H1 (cell line): ENCODE data around the gene BCLAF3. TPM values are rescaled to one million over a fixed set of nuclear protein-coding genes. Genes with fewer than 3 reads are reported as not detected.

Experiments used
- CTCF ChIA-PET: fragments of 300-600 bp; sonication (Branson Sonifier 250); formaldehyde crosslinking; loops from one replicate; lab custom pipeline; 2021; ENCODE audit not compliant: partially characterized antibody; lab: Charles Lee
- POLR2A ChIA-PET: fragments of 300-600 bp; sonication (Branson Sonifier 250); formaldehyde crosslinking; loops from one replicate; lab custom pipeline; 2021; ENCODE audit warnings: inconsistent platforms; ENCODE audit not compliant: partially characterized antibody; lab: Charles Lee
- DNase-seq, 2 experiments: peaks; one replicate each; pipeline versions ENCODE4 v3.0.0 to v3.0.0-alpha.2; 2010 to 2022; ENCODE audit warnings: low spot score in 2 of 2, low read depth in 1 of 2, mixed read lengths in 1 of 2
- FAIRE-seq: peaks from 2 replicates; lab custom pipeline; 2011; peaks lifted over from hg19 to GRCh38; lab: Jason Lieb, UNC
- H2AFZ ChIP-seq: 2 replicates; pipeline ENCODE4 v1.8.1; 2012; ENCODE audit warnings: low read length, inconsistent platforms
- H2AK5ac ChIP-seq: 2 replicates; pipeline ENCODE4 v1.6.1; 2013; ENCODE audit warnings: low read depth, low read length
- H2BK120ac ChIP-seq: replicated peaks from 2 replicates; pipeline ENCODE3; 2013; ENCODE audit warnings: low read depth, low read length, inconsistent platforms
- H2BK12ac ChIP-seq: 2 replicates; pipeline ENCODE4 v1.6.1; 2013; ENCODE audit warnings: low read depth, low read length
- H2BK15ac ChIP-seq: 2 replicates; pipeline ENCODE4 v1.6.1; 2013; ENCODE audit warnings: low read length
- H2BK20ac ChIP-seq: 2 replicates; pipeline ENCODE4 v1.6.1; 2013; ENCODE audit warnings: low read length
- H2BK5ac ChIP-seq: 2 replicates; pipeline ENCODE4 v1.6.1; 2013; ENCODE audit warnings: low read depth, low read length
- H3K14ac ChIP-seq: 2 replicates; pipeline ENCODE4 v1.6.1; 2013; ENCODE audit warnings: inconsistent platforms; ENCODE audit not compliant: insufficient read length
- H3K18ac ChIP-seq: 2 replicates; pipeline ENCODE4 v1.6.1; 2013; ENCODE audit warnings: low read length; ENCODE audit errors: extremely low read depth
- H3K23ac ChIP-seq: 2 replicates; pipeline ENCODE4 v1.6.1; 2013; ENCODE audit warnings: inconsistent platforms; ENCODE audit not compliant: insufficient read length
- H3K23me2 ChIP-seq: 2 replicates; pipeline ENCODE4 v1.6.1; 2013; ENCODE audit warnings: low read depth, low read length
- H3K27ac ChIP-seq: 2 replicates; pipeline ENCODE4 v1.6.1; 2011; ENCODE audit warnings: low read depth, low read length, inconsistent platforms
- H3K27me3 ChIP-seq, 4 experiments: replicated peaks in 1 of 4; 1 replicate in 1 of 4; 2 replicates in 3 of 4; pipeline versions ENCODE4 v1.6.1 to v1.8.1; 2011 to 2013; ENCODE audit warnings: low read length in 3 of 4, mild to moderate bottlenecking in 3 of 4, inconsistent platforms in 2 of 4, mixed read lengths in 2 of 4, moderate library complexity in 1 of 4; ENCODE audit not compliant: control insufficient read depth in 3 of 4, insufficient read depth in 3 of 4; ENCODE audit errors: extremely low read depth in 1 of 4
- H3K36me3 ChIP-seq, 4 experiments: 2 replicates each; pipeline versions ENCODE4 v1.6.1 to v1.8.1; 2011 to 2013; ENCODE audit warnings: mild to moderate bottlenecking in 4 of 4, low read length in 3 of 4, moderate library complexity in 2 of 4, control low read depth in 1 of 4, inconsistent platforms in 1 of 4; ENCODE audit not compliant: insufficient read depth in 4 of 4, control insufficient read depth in 2 of 4
- H3K4ac ChIP-seq: replicated peaks from 2 replicates; pipeline ENCODE3; 2013; ENCODE audit warnings: low read length, low read depth, mixed read lengths, inconsistent platforms; ENCODE audit not compliant: insufficient read length
- H3K4me1 ChIP-seq, 4 experiments: replicated peaks in 1 of 4; 1 replicate in 1 of 4; 2 replicates in 3 of 4; pipeline versions ENCODE4 v1.6.1 to v1.8.1; 2011 to 2013; ENCODE audit warnings: low read length in 3 of 4, inconsistent platforms in 2 of 4, mixed read lengths in 1 of 4; ENCODE audit not compliant: insufficient read depth in 4 of 4, control insufficient read depth in 3 of 4
- H3K4me2 ChIP-seq, 2 experiments: 2 replicates each; pipeline versions ENCODE4 v1.6.1 to v1.8.1; 2011 to 2013; ENCODE audit warnings: low read depth in 2 of 2, low read length in 2 of 2, control low read depth in 1 of 2, inconsistent platforms in 1 of 2, mild to moderate bottlenecking in 1 of 2; ENCODE audit not compliant: insufficient read depth in 1 of 2
- H3K4me3 ChIP-seq, 4 experiments: fragments of 200-600, 300-600 bp in 1 of 4; sonication (generic), shearing (Covaris generic), sonication (Bioruptor Twin) in 1 of 4; 2 replicates each; pipeline versions ENCODE4 v1.5.1 to v1.8.1; 2011 to 2016; ENCODE audit warnings: low read length in 4 of 4, low read depth in 3 of 4, control low read depth in 2 of 4, inconsistent platforms in 2 of 4, mild to moderate bottlenecking in 2 of 4, mixed read lengths in 1 of 4, moderate library complexity in 1 of 4; ENCODE audit not compliant: insufficient read depth in 2 of 4; ENCODE audit errors: extremely low read depth in 1 of 4
- H3K56ac ChIP-seq: replicated peaks from 2 replicates; pipeline ENCODE3; 2013; ENCODE audit warnings: low read depth, mild to moderate bottlenecking, mixed read lengths, low read length, inconsistent platforms; ENCODE audit not compliant: insufficient read length
- H3K79me1 ChIP-seq: 2 replicates; pipeline ENCODE4 v1.6.1; 2013; ENCODE audit warnings: low read depth, low read length, control low read depth
- H3K79me2 ChIP-seq, 2 experiments: 2 replicates each; pipeline versions ENCODE4 v1.6.1 to v1.8.1; 2012 to 2013; ENCODE audit warnings: low read length in 2 of 2, mild to moderate bottlenecking in 2 of 2, inconsistent platforms in 1 of 2; ENCODE audit not compliant: insufficient read depth in 2 of 2, control insufficient read depth in 1 of 2
- H3K9ac ChIP-seq, 4 experiments: replicated peaks in 1 of 4; 1 replicate in 1 of 4; 2 replicates in 3 of 4; pipeline versions ENCODE4 v1.6.1 to v1.8.1; 2011 to 2013; ENCODE audit warnings: low read depth in 3 of 4, low read length in 3 of 4, control low read depth in 2 of 4, mild to moderate bottlenecking in 2 of 4, moderate library complexity in 2 of 4, inconsistent platforms in 1 of 4; ENCODE audit errors: extremely low read depth in 1 of 4
- H3K9me3 ChIP-seq, 2 experiments: 2 replicates each; pipeline versions ENCODE4 v1.6.1 to v1.8.1; 2012 to 2013; ENCODE audit warnings: mild to moderate bottlenecking in 2 of 2, moderate library complexity in 2 of 2, control low read depth in 1 of 2, inconsistent platforms in 1 of 2, low read depth in 1 of 2, low read length in 1 of 2, mixed read lengths in 1 of 2; ENCODE audit not compliant: insufficient read depth in 2 of 2
- H4K20me1 ChIP-seq, 2 experiments: replicated peaks in 1 of 2; 2 replicates each; pipeline versions ENCODE3 to v1.8.1; 2011 to 2013; ENCODE audit warnings: inconsistent platforms in 2 of 2, low read length in 2 of 2, mild to moderate bottlenecking in 1 of 2; ENCODE audit not compliant: insufficient read depth in 2 of 2, control insufficient read depth in 1 of 2
- H4K5ac ChIP-seq: 2 replicates; pipeline ENCODE4 v1.6.1; 2013; ENCODE audit warnings: low read length, low read depth, mixed read lengths, inconsistent platforms; ENCODE audit not compliant: insufficient read length
- H4K8ac ChIP-seq: 2 replicates; pipeline ENCODE4 v1.8.0; 2013; ENCODE audit warnings: mild to moderate bottlenecking, moderate library complexity, low read length, inconsistent platforms; ENCODE audit not compliant: insufficient read depth; ENCODE audit errors: extremely low read depth
- H4K91ac ChIP-seq: replicated peaks from 2 replicates; pipeline ENCODE3; 2013; ENCODE audit warnings: low read length, mixed read lengths, inconsistent platforms; ENCODE audit not compliant: insufficient read length
- BACH1 ChIP-seq: IDR thresholded peaks from 2 replicates; pipeline ENCODE4 v1.6.1; 2012; ENCODE audit warnings: low read length, improper control_type of control experiment
- CHD2 ChIP-seq: IDR thresholded peaks from 2 replicates; pipeline ENCODE4 v1.6.1; 2012; ENCODE audit warnings: low read length, improper control_type of control experiment
- GTF2F1 ChIP-seq: IDR thresholded peaks from 2 replicates; pipeline ENCODE4 v1.6.1; 2012; ENCODE audit warnings: low read depth, low read length, improper control_type of control experiment, borderline replicate concordance
- KDM1A ChIP-seq: fragments of 200-600, 300-600 bp; sonication (generic); IDR thresholded peaks from 2 replicates; pipeline ENCODE4 v1.7.1; 2016; ENCODE audit warnings: mild to moderate bottlenecking, low read length, borderline replicate concordance
- NANOG ChIP-seq: IDR thresholded peaks from 2 replicates; pipeline ENCODE4 v1.6.1; 2011; ENCODE audit warnings: low read length, low read depth, mild to moderate bottlenecking, inconsistent platforms; ENCODE audit not compliant: insufficient read depth, poor library complexity, severe bottlenecking
- PHF8 ChIP-seq: fragments of 200-600 bp; sonication (generic); conservative IDR thresholded peaks from 2 replicates; pipeline ENCODE4 v1.7.1; 2012; ENCODE audit warnings: low read depth, mild to moderate bottlenecking, inconsistent platforms, low read length, moderate library complexity
- RAD21 ChIP-seq, 2 experiments: IDR thresholded peaks in 1 of 2; conservative IDR thresholded peaks in 1 of 2; 2 replicates each; pipeline ENCODE4 v1.6.1; 2011; ENCODE audit warnings: low read depth in 2 of 2, low read length in 2 of 2, improper control_type of control experiment in 1 of 2, inconsistent platforms in 1 of 2, mild to moderate bottlenecking in 1 of 2, moderate library complexity in 1 of 2
- RFX5 ChIP-seq: IDR thresholded peaks from 2 replicates; pipeline ENCODE4 v1.6.1; 2011; ENCODE audit warnings: low read depth, low read length, improper control_type of control experiment, borderline replicate concordance
- RNF2 ChIP-seq: fragments of 200-900, 300-1000 bp; sonication (generic); IDR thresholded peaks from 2 replicates; pipeline ENCODE4 v1.7.1; 2016; ENCODE audit warnings: borderline replicate concordance, low read depth, mild to moderate bottlenecking, antibody characterized with exemption, low read length; ENCODE audit not compliant: poor library complexity, severe bottlenecking; ENCODE audit errors: missing control alignments
- SP1 ChIP-seq: IDR thresholded peaks from 2 replicates; pipeline ENCODE4 v1.6.1; 2011; ENCODE audit warnings: low read depth, low read length
- SP2 ChIP-seq: IDR thresholded peaks from 2 replicates; pipeline ENCODE4 v1.6.1; 2012; ENCODE audit warnings: mild to moderate bottlenecking, low read length, inconsistent platforms
- TAF7 ChIP-seq: optimal IDR thresholded peaks from 2 replicates; pipeline ENCODE3; 2011; ENCODE audit warnings: low read depth, mild to moderate bottlenecking, inconsistent platforms, low read length, moderate library complexity, borderline replicate concordance
- YY1 ChIP-seq: IDR thresholded peaks from 2 replicates; pipeline ENCODE4 v1.6.1; 2011; ENCODE audit warnings: low read depth, mild to moderate bottlenecking, low read length
- WGBS, 2 experiments: shearing (Covaris generic) in 1 of 2; methylation state at CpG; one replicate each; pipeline versions ENCODE4 v1.1.6 to v1.1.7; 2013 to 2015; ENCODE audit warnings: low lambda C conversion rate in 2 of 2, mixed read lengths in 2 of 2, inconsistent platforms in 1 of 2, low coverage in 1 of 2, missing lambda C conversion rate in 1 of 2; ENCODE audit not compliant: insufficient replicate concordance in 2 of 2, insufficient coverage in 1 of 2, insufficient read length in 1 of 2; ENCODE audit errors: extremely low coverage in 1 of 2, missing lambda C conversion rate in 1 of 2; 5-methylcytosine and 5-hydroxymethylcytosine counted together
- polyA plus RNA-seq, 7 experiments: library from polyadenylated mRNA; depleted of rRNA in 3 of 7; stranded (reverse) in 5 of 7; unstranded in 2 of 7; fragments of >200 nt in 5 of 7; fragments of 200-250 nt in 2 of 7; gene quantifications; 1 replicate in 5 of 7; 2 replicates in 1 of 7; 4 replicates in 1 of 7; pipeline versions ENCODE4 v1.2.1 to v1.2.3, GENCODE V29; 2011 to 2013; ENCODE audit warnings: missing spikeins in 2 of 7, mixed read lengths in 2 of 7
- total RNA-seq: library from RNA; stranded (reverse); fragmentation: NEBNext Ultra II Directional; extraction: Animal tissue kit (Norgen Biotek cat#: 25700); gene quantifications from 2 replicates; pipeline ENCODE4 v1.2.1, GENCODE V29; 2021

Gene BCLAF3
- total and polyA plus RNA-seq, 2 of the 8 experiments (the other 6 are each of a cell fraction or from before 2014, with no cell fraction given): 1.3 to 9.0 TPM

DNA sequence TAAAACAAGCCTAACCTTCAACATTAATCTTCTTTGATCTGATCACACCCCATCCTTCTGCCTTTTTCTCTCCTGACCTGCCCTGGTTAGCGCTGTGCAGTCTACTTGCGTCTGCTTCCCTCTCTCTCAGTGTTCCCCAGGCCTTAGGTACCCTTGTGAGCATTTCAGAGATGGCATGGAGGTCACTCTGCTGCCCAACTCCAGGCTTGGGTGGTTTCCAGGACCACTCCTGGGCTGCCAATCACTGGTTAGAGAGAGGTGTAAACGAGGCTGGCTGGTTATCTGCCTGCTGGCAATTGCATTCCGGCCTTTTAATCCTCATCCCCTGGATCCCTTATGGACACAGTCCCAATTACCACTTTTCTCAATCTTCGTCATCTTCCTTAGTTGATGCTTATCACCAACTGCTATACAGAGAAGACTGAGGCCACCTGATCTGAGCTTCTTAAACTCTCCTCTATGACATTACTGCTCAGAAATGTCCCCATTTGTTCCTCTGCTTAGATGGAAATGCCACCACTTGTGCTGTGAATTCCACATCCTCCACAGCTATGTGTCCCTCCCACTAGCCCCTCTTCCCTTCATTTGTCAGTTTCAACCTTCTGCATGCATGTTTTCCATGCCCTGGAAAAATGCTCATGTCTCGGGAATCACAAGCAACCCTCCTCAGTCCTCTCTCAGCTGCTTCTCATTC, 29.0 kb upstream of the BCLAF3 start:
- Histone ChIP-seq H3K14ac (no peak overlapping the region), H4K20me1 (no peaks in the 10 kb centered on the region), H2BK120ac (no peak overlapping the region), H2BK20ac (no peak overlapping the region), H3K23me2 (no peaks in the 10 kb centered on the region), H2BK15ac (no peak overlapping the region), H2BK12ac (no peak overlapping the region), H3K79me2 (no peaks in the 10 kb centered on the region), H3K79me1 (no peaks in the 10 kb centered on the region), H4K5ac (no peak overlapping the region), H2AK5ac (no peak overlapping the region), H2BK5ac (no peak overlapping the region), H3K18ac (no peak overlapping the region), H3K36me3 (no peaks in the 10 kb centered on the region), H3K27me3 (no peaks in the 10 kb centered on the region), H3K56ac (no peak overlapping the region), H3K4me3 (no peak overlapping the region), H3K4ac (no peak overlapping the region), H4K91ac (no peak overlapping the region), H3K9me3 (no peaks in the 10 kb centered on the region), H3K4me1 (no peaks in the 10 kb centered on the region), H4K8ac (no peak overlapping the region), H3K27ac (no peak overlapping the region), H3K4me2 (no peak overlapping the region), H3K23ac (no peak overlapping the region), H3K9ac (no peak overlapping the region), H2AFZ (no peak overlapping the region)
- 94% methylated on average over 6 of the region's 6 CpGs; no CpG with 5 or more reads in 1 of the 2 experiments for WGBS, 2 experiments
- CTCF ChIA-PET: no interaction called here
- no peak for FAIRE-seq
- POLR2A ChIA-PET: no interaction called here
- DNase-seq: no peak
- TF ChIP-seq SP2: no peak
- no peak for TF ChIP-seq BACH1
- TF ChIP-seq NANOG: no peak
- TF ChIP-seq SP1: no peak
- no peak for TF ChIP-seq RAD21 (IDR thresholded peaks at IDR 0.05 in 1 of 2, conservative IDR thresholded peaks at IDR 0.05 in 1 of 2; ENCODE audit: low read depth in 2 of 2, low read length in 2 of 2)
- TF ChIP-seq GTF2F1: no peak
- TF ChIP-seq RFX5: no peak
- TF ChIP-seq PHF8: no peak
- no peak for TF ChIP-seq YY1
- no peak for TF ChIP-seq KDM1A
- TF ChIP-seq RNF2: no peak
- no peak for TF ChIP-seq TAF7
- no peak for TF ChIP-seq CHD2
